ENCODE data around the gene THSD4.

DNA sequence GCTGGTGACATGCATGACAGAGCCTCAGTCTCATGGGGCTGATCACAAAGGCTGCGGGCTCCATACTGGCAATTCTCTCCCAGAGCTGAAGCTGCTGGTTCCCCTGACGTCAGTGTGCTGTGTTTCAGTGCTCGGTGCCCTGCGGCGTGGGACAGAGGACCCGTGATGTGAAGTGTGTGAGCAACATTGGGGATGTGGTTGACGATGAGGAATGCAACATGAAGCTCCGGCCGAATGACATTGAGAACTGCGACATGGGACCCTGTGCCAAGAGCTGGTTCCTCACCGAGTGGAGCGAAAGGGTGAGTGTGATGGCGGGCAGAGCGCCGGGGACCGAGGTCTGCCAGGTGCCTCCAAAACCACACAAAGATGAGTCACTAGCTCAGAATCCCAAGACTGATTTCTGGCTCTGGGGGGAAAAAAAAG lies 633.0 kb downstream of the THSD4 start:
- TF ChIP-seq, protein P1, sequence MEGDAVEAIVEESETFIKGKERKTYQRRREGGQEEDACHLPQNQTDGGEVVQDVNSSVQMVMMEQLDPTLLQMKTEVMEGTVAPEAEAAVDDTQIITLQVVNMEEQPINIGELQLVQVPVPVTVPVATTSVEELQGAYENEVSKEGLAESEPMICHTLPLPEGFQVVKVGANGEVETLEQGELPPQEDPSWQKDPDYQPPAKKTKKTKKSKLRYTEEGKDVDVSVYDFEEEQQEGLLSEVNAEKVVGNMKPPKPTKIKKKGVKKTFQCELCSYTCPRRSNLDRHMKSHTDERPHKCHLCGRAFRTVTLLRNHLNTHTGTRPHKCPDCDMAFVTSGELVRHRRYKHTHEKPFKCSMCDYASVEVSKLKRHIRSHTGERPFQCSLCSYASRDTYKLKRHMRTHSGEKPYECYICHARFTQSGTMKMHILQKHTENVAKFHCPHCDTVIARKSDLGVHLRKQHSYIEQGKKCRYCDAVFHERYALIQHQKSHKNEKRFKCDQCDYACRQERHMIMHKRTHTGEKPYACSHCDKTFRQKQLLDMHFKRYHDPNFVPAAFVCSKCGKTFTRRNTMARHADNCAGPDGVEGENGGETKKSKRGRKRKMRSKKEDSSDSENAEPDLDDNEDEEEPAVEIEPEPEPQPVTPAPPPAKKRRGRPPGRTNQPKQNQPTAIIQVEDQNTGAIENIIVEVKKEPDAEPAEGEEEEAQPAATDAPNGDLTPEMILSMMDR (conservative IDR thresholded peaks at IDR 0.05; ENCODE audit: low read length) = no peak
- no peak for TF ChIP-seq EZH2phosphoT487 (IDR thresholded peaks at IDR 0.05; ENCODE audit: borderline replicate concordance)

All from Loucy (cell line).